HG02981 (cell line): ENCODE measurements around the gene HNF4A.
"Not testable (repeated sequence)": the region's sequence is repeated elsewhere in the genome, so short reads cannot be mapped to it uniquely, and the experiment has no call there.

Experiments
- ATAC-seq: cut with Tn5 transposase; IDR thresholded peaks from one replicate; pipeline ENCODE4 v1.9.1; 2021; ENCODE audit warnings: mild to moderate bottlenecking, moderate library complexity; ENCODE audit not compliant: unreplicated experiment

HNF4A gene

DNA sequence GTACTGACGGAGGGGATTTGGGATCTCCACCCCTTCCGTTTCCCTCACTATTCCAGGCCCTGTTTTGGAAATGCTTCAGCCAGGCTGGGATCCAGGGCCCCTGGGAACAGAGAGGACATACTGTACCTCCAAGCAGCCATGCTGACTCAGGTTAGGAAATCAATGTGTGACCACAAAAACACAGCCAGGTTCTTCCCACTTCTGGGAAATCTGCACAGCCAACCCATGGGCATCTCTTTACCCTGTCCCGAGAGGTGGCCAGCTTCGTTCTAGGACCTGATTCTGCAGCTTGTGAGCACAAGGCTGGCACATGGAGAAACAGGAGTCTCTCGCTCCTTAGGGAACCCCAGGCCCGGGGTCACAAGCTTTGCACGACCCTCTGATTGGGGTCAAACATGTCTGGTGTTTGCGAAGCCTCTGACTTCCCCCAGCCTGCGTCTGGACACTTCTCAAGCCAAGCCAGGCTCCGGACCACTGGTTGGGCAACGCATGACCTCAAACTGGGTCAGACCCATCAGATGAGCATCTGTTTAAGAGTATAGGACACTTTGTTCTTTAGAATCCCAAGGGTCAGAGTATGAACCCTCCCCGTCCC, 111.9 kb downstream of the HNF4A start:
- ATAC-seq: no peak

DNA sequence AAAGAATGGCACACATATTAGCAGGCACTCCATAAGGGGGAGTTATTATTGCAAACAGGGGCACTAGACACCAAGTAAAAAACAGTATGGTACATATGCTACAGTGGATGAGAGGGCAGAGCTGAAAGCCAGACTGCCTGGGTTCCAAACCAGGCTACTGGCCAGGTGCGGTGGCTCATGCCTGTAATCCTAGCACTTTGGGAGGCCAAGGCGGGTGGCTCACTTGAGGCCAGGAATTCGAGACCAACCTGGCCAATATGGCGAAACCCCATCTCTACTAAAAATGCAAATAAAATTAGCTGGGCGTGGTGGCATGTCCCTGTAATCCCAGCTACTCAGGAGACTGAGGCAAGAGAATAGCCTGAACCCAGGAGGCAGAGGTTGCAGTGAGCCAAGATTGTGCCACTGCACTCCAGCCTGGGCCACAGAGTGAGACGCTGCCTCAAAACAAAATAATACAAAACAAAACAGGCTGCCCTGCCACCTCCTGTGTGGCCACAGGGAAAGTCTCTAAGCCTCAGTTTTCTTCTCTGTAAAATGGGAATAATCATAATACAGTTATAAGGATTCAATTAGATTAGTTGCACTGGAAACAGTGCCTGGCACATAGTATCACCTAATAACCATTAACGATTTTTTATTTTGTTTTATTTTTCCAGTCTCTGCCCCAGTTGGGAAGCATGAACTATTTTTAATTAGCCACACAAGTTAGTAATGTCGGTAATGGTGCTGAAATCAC, 112.7 kb downstream of the HNF4A start:
- ATAC-seq: no peak

DNA sequence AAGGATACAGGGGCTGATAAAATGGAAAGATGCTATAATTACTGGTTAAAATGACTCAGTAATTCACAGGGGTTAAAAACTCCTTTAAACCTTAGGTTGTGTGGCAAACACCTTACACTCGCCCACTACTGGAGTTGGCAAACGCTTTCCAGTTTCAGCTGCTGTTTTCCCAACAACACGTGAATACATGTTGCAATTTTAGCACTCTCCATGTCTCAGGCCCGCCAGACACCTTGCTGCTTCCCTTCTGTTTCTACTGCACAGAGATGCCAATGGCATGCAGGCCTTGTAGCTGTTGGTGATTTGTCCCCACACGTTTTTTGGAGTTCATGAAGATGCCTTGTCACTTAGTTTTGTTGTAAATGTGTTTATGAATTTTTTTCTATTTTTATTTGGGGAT, 114.8 kb downstream of the HNF4A start:
- ATAC-seq: no peak

DNA sequence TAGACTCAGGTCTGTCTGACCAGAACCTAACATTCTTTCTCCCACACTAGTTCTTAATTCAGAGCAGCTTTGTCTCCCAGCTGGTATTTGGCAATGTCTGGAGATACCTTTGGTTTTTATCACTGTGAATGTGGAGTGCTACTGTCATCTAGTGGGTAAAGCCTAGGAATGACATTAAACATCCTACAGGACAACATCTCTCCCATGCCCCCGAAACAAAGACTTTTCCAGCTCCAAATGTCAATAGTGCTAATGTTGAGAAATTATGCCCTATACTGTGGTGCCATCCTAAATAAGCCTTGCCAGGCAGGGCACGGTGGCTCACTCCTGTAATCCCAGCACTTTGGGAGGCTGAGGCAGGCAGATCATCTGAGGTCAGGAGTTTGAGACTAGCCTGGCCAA, 116.0 kb downstream of the HNF4A start:
- no peak for ATAC-seq

DNA sequence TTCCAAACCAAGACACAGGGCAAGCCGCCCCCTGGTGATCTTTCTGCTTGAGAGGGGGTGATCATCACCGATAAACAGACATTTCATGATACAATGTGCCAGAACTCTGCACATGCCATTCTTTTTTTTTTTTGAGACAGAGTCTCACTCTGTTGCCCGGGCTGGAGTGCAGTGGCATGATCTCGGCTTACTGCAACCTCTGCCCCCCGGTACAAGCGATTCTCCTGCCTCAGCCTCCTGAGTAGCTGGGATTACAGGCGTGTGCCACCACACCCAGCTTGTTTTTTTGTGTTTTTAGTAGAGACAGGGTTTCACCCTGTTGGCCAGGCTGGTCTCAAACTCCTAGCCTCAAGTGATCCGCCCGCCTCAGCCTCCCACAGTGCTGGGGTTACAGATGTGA, 116.8 kb downstream of the HNF4A start:
- not testable (repeated sequence) for ATAC-seq

DNA sequence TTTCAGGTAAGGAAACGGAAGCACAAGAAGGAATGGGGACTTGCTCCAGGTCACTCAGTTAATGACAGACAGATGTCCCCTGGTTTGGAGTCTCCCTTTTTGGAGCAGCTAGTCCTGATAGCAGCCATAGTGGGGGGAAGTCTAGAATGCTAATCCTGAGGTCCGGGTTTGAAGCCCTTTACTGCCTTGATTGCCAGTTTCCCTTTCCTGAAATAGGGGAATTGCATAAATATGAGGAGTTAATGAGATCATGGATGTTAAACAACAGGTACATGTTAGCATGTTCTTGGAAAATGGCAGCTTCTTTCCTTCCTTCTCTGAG, 119.8 kb downstream of the HNF4A start:
- ATAC-seq: no peak

DNA sequence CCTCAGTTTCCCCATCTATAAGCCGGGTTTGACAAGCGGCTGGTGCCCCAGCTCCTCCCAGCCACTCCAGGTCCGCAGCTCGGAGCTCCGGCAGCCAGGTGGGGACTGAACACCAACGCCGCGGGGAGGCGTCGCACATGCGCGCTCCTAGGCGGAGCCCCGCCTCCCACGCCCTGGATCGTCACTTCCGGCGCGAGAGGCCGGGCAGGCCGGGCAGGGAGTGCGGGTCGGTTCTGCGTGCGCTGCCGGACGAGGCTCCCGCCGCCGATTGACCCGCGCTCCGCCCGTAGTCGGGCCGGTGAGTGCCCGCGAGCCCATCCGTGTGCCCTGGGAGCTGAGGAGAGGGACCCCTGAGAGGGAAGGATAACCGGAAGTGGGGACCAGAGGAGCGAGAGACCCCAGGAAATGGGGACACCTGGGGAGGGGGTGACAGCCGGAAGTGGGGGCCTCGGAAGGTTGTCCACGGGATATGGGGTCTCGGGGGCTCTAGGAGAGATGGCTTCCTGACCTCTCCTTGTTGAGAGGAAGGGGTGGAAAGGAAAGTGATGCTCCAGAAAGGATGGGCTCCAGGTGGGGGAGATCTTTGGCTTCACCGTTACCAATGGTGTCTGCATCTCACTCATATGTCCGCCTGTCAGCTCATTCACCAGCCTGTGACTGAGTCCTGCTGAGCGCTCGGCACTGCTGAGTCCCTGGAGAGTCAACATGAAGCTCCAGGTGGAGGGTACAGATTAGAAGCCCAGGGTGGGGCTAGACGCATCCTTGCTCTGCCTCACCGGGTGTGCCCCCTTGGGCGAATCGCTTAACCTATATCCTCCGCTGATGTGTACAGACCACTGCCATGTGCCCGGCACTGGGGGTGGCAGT, 120.4 kb downstream of the HNF4A start, which contains the start of gene TTPAL:
TTPAL (plus strand) TSS at position 181 of the 867 bp plus-strand sequence. CDS start 4,126 bp downstream, outside the sequence.
- peak; percentile 91 for ATAC-seq

DNA sequence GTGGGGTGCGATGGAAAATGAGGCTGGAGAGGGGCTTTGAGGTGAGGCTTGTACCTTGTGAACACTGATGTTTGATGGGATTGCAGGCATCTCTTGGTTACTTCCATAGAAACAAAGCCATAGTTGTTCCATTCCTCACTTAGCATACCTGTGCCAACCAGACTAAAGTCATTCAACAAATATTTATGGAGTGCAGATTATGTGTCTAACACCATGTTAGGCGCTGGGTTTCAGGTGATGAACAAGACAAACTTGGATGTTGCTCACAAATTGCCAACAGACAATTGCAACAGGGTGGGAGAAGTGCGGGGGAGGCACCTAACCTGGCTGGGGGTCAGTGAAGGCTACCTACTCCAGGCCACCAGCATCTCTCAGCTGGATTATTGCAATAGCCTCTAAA, 121.7 kb downstream of the HNF4A start:
- no peak for ATAC-seq

DNA sequence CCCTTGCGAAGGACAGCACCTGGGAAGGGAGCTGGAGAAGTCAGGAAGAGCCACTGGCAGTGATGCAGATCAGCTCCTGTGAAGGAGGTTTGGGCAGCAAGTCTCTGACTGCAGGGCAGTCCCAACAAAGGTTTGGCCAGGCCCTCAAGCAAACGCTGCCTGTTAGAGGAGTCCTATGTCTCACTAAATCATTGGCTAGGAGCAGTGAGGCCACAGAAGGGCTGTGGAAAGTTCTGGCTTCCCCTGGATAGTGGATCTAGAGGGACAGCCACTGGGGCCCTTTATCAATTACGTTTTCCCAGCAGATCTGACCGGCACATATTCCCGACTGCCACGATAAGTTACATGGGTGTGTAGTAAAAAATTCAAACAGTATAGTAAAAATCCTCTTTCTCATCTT, 122.7 kb downstream of the HNF4A start:
- ATAC-seq: no peak

DNA sequence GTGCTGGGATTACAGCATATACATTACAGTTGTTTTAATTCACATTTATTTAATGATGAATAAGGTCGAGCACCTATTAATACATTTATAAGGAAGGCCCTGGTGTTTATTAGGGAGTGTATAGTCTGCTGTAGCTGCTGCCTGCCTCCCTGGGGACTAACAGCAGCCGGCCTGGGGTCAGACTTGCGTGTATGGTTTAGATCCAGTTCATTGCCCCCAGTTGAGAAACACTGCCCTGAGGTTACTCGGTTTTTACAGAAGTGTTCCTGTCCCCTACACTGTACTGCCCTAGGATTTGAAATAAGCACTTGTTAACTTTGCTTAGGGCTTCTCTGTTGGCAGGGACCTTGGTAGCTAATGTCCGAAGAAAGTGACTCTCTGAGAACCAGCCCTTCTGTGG, 124.1 kb downstream of the HNF4A start:
- ATAC-seq: no peak

DNA sequence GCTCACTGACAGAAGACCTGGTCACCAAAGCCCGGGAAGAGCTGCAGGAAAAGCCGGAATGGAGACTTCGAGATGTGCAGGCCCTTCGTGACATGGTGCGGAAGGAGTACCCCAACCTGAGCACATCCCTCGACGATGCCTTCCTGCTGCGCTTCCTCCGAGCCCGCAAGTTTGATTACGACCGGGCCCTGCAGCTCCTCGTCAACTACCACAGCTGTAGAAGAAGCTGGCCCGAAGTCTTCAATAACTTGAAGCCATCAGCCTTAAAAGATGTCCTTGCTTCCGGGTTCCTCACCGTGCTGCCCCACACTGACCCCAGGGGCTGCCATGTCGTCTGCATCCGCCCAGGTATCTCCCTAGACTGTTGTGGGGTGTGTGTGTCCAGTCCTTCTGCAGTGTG, 124.6 kb downstream of the HNF4A start:
- ATAC-seq: no peak

DNA sequence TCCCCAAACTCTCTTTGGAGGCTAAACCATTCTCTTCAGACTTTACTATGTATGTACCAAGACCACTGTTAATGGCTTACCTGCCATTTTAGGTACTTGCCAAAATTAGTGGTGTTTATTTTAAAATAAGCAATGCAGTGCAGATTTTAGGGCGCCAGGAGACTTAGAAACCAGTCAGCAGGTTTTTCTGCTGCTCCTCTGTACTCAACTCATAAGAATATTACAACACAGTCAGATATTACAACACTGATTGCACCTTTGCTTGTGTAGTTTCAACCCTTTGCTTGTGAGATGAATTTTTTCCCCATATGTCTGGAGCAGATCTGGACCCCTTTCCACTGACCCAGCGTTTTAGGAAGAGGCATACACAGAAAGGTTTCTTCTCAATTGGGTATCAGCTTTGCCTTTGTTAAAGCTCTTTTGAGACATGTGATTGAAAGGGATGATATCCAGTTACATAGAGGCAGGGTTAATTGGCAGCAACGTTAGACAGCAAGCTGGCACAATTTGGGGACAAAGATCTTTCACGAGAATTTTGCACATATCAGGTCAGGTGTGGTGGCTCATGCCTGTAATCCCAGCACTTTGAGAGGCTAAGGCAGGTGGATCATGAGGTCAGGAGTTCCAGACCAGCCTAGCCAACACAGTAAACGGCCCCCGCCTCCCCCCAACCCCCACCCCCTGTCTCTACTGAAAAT, 126.4 kb downstream of the HNF4A start:
- ATAC-seq: no peak

DNA sequence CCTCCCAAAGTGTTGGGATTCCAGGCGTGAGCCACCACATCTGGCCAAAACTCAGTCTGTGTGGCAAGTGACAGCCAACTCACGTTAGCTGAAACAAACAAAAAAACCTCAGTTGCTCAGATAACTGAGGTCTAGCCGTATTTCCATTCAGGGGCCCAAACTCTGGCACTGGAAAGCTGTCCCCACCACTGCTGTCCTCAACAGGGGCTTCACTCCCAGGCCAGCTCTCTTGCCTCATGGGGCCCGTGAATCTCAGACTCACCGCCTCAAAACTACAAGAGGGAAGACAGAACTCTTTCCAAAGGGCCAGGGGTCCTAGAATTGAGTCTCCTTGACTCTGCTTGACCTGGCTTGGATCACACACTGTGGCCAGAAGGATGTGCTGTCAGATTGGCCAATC, 127.6 kb downstream of the HNF4A start:
- no peak for ATAC-seq
